WTC11 (cell line): ENCODE data around the gene JADE2.

ENCODE experiments used
- ATF2 ChIP-seq: sonication (generic); formaldehyde crosslinking; IDR thresholded peaks from 2 replicates; pipeline ENCODE4 v1.8.1; 2022; ENCODE audit warnings: low read depth, missing genetic modification reagents, borderline replicate concordance
- FOXP1 ChIP-seq: sonication (generic); formaldehyde crosslinking; IDR thresholded peaks from 2 replicates; pipeline ENCODE4 v1.8.0; 2022; ENCODE audit warnings: missing genetic modification reagents, mild to moderate bottlenecking, moderate library complexity, borderline replicate concordance
- GABPB1 ChIP-seq: sonication (generic); formaldehyde crosslinking; IDR thresholded peaks from 2 replicates; pipeline ENCODE4 v1.8.1; 2023; ENCODE audit warnings: mild to moderate bottlenecking, missing genetic modification reagents
- JUN ChIP-seq: sonication (generic); formaldehyde crosslinking; IDR thresholded peaks from 2 replicates; pipeline ENCODE4 v1.8.0; 2023; ENCODE audit warnings: mild to moderate bottlenecking, missing genetic modification reagents
- SP1 ChIP-seq: sonication (generic); formaldehyde crosslinking; conservative IDR thresholded peaks from 2 replicates; pipeline ENCODE4 v1.8.1; 2022; ENCODE audit warnings: missing genetic modification reagents
- ZNF416 ChIP-seq: fragments of 250-450 bp; sonication (Bioruptor Pico); IDR thresholded peaks from 2 replicates; pipeline ENCODE4 v1.9.0; 2021; ENCODE audit warnings: mild to moderate bottlenecking, inconsistent platforms
- TF ChIP-seq, protein P1 (sequence below): sonication (generic); formaldehyde crosslinking; IDR thresholded peaks from 2 replicates; pipeline ENCODE4 v1.8.1; 2022; ENCODE audit warnings: mild to moderate bottlenecking, missing genetic modification reagents, moderate library complexity, borderline replicate concordance
- TF ChIP-seq, protein P2 (sequence below): fragments of 200-600 bp; IDR thresholded peaks from 2 replicates; pipeline ENCODE4 v1.8.0; 2022; ENCODE audit warnings: antibody characterized with exemption
- TF ChIP-seq, protein P3 (sequence below): sonication (generic); formaldehyde crosslinking; IDR thresholded peaks from 2 replicates; pipeline ENCODE4 v1.8.0; 2022; ENCODE audit warnings: mild to moderate bottlenecking, missing genetic modification reagents
- TF ChIP-seq, protein P4 (sequence below): sonication (generic); formaldehyde crosslinking; IDR thresholded peaks from 2 replicates; pipeline ENCODE4 v1.8.0; 2022; ENCODE audit warnings: mild to moderate bottlenecking, missing genetic modification reagents
- TF ChIP-seq, protein P5 (sequence below): sonication (generic); formaldehyde crosslinking; IDR thresholded peaks from 2 replicates; pipeline ENCODE4 v1.8.1; 2023; ENCODE audit warnings: mild to moderate bottlenecking, missing genetic modification reagents

GRCh38 chr5:134565791-134566740 lies 40.6 kb downstream of the JADE2 start:
- TF ChIP-seq SP1 (CRISPR knock-in tag): no peak
- TF ChIP-seq, protein P1, sequence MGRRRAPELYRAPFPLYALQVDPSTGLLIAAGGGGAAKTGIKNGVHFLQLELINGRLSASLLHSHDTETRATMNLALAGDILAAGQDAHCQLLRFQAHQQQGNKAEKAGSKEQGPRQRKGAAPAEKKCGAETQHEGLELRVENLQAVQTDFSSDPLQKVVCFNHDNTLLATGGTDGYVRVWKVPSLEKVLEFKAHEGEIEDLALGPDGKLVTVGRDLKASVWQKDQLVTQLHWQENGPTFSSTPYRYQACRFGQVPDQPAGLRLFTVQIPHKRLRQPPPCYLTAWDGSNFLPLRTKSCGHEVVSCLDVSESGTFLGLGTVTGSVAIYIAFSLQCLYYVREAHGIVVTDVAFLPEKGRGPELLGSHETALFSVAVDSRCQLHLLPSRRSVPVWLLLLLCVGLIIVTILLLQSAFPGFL (CRISPR knock-in tag): no peak
- no peak for TF ChIP-seq ZNF416 (CRISPR knock-in tag)
- TF ChIP-seq GABPB1 (CRISPR knock-in tag): no peak
- no peak for TF ChIP-seq FOXP1
- TF ChIP-seq, protein P2, sequence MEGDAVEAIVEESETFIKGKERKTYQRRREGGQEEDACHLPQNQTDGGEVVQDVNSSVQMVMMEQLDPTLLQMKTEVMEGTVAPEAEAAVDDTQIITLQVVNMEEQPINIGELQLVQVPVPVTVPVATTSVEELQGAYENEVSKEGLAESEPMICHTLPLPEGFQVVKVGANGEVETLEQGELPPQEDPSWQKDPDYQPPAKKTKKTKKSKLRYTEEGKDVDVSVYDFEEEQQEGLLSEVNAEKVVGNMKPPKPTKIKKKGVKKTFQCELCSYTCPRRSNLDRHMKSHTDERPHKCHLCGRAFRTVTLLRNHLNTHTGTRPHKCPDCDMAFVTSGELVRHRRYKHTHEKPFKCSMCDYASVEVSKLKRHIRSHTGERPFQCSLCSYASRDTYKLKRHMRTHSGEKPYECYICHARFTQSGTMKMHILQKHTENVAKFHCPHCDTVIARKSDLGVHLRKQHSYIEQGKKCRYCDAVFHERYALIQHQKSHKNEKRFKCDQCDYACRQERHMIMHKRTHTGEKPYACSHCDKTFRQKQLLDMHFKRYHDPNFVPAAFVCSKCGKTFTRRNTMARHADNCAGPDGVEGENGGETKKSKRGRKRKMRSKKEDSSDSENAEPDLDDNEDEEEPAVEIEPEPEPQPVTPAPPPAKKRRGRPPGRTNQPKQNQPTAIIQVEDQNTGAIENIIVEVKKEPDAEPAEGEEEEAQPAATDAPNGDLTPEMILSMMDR: no peak
- TF ChIP-seq ATF2 (CRISPR knock-in tag): no peak
- TF ChIP-seq, protein P3, sequence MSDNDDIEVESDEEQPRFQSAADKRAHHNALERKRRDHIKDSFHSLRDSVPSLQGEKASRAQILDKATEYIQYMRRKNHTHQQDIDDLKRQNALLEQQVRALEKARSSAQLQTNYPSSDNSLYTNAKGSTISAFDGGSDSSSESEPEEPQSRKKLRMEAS (CRISPR knock-in tag): no peak
- TF ChIP-seq JUN (CRISPR knock-in tag): no peak
- TF ChIP-seq, protein P4, sequence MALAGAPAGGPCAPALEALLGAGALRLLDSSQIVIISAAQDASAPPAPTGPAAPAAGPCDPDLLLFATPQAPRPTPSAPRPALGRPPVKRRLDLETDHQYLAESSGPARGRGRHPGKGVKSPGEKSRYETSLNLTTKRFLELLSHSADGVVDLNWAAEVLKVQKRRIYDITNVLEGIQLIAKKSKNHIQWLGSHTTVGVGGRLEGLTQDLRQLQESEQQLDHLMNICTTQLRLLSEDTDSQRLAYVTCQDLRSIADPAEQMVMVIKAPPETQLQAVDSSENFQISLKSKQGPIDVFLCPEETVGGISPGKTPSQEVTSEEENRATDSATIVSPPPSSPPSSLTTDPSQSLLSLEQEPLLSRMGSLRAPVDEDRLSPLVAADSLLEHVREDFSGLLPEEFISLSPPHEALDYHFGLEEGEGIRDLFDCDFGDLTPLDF (CRISPR knock-in tag): no peak
- TF ChIP-seq, protein P5, sequence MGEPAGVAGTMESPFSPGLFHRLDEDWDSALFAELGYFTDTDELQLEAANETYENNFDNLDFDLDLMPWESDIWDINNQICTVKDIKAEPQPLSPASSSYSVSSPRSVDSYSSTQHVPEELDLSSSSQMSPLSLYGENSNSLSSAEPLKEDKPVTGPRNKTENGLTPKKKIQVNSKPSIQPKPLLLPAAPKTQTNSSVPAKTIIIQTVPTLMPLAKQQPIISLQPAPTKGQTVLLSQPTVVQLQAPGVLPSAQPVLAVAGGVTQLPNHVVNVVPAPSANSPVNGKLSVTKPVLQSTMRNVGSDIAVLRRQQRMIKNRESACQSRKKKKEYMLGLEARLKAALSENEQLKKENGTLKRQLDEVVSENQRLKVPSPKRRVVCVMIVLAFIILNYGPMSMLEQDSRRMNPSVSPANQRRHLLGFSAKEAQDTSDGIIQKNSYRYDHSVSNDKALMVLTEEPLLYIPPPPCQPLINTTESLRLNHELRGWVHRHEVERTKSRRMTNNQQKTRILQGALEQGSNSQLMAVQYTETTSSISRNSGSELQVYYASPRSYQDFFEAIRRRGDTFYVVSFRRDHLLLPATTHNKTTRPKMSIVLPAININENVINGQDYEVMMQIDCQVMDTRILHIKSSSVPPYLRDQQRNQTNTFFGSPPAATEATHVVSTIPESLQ (CRISPR knock-in tag): no peak
